Bronchial epithelial cell (primary cell): ENCODE data around the gene UHRF2. TPM values are rescaled to one million over a fixed set of nuclear protein-coding genes. Genes with fewer than 3 reads are reported as not detected.
A peak's percentile ranks its signal among the peaks of the same experiment; 100 is the strongest.
"Not testable (repeated sequence)": the region's sequence is repeated elsewhere in the genome, so short reads cannot be mapped to it uniquely, and the experiment has no call there.

Experiments
- DNase-seq: peaks from one replicate; pipeline ENCODE4 v3.0.0-alpha.2; 2010; ENCODE audit warnings: low read depth
- FAIRE-seq: peaks from 2 replicates; lab custom pipeline; 2011; peaks lifted over from hg19 to GRCh38; lab: Jason Lieb, UNC
- H3K27me3 ChIP-seq: 2 replicates; pipeline ENCODE4 v1.5.1; 2011; ENCODE audit warnings: low read length; ENCODE audit not compliant: control insufficient read depth, insufficient read depth
- H3K36me3 ChIP-seq: 2 replicates; pipeline ENCODE4 v1.5.1; 2011; ENCODE audit warnings: low read length; ENCODE audit not compliant: control insufficient read depth, insufficient read depth
- H3K4me3 ChIP-seq: 2 replicates; pipeline ENCODE4 v1.5.1; 2011; ENCODE audit warnings: mild to moderate bottlenecking, low read depth, low read length, control low read depth
- CTCF ChIP-seq: IDR thresholded peaks from 2 replicates; pipeline ENCODE4 v1.5.1; 2011; ENCODE audit warnings: mild to moderate bottlenecking, moderate library complexity, low read length, control low read depth, inconsistent platforms; ENCODE audit not compliant: insufficient read depth, severe bottlenecking
- total RNA-seq: library from RNA; depleted of rRNA; stranded (reverse); fragments of >200 nt; gene quantifications from 2 replicates; pipeline ENCODE4 v1.2.1, GENCODE V29; 2014

UHRF2 gene
- total RNA-seq, 1 donor from 2014 or later, result 49.5 TPM

- Histone ChIP-seq H3K27me3 (no peaks in the 10 kb centered on the region), H3K36me3 (no peaks in the 10 kb centered on the region)
Measured at GRCh38 chr9:6522263-6522662, 109.3 kb downstream of the UHRF2 start.

GRCh38 chr9:6525326-6526045 lies 112.5 kb downstream of the UHRF2 start:
- no peak for TF ChIP-seq CTCF
- no peak overlapping the region for H3K4me3 ChIP-seq
- H3K36me3 ChIP-seq, result no peaks in the 10 kb centered on the region
- no peak for FAIRE-seq
- H3K27me3 ChIP-seq, result no peaks in the 10 kb centered on the region
- DNase-seq, result no peak

More at GRCh38 chr9:6522263-6522662, 109.3 kb downstream of the UHRF2 start:
- no peak overlapping the region for H3K4me3 ChIP-seq
- no peak for TF ChIP-seq CTCF
- FAIRE-seq, result no peak
- no peak for DNase-seq

GRCh38 chr9:6535594-6535993 lies 122.6 kb downstream of the UHRF2 start:
- no peaks in the 10 kb centered on the region for H3K27me3 ChIP-seq
- H3K4me3 ChIP-seq, result no peak overlapping the region
- DNase-seq (no peak), FAIRE-seq (no peak)
- no peaks in the 10 kb centered on the region for H3K36me3 ChIP-seq
- no peak for TF ChIP-seq CTCF

- FAIRE-seq (no peak), DNase-seq (peak; percentile 63)
- no peaks in the 10 kb centered on the region for H3K27me3 ChIP-seq
- no peaks in the 10 kb centered on the region for H3K36me3 ChIP-seq
- TF ChIP-seq CTCF, result no peak
- H3K4me3 ChIP-seq, result no peak overlapping the region
Measured at GRCh38 chr9:6538666-6539071, 125.7 kb downstream of the UHRF2 start.

GRCh38 chr9:6542617-6543016 lies 129.6 kb downstream of the UHRF2 start:
- H3K27me3 ChIP-seq, FAIRE-seq, H3K36me3 ChIP-seq, DNase-seq, H3K4me3 ChIP-seq: not testable (repeated sequence)

- TF ChIP-seq CTCF, result no peak
- H3K36me3 ChIP-seq, result no peaks in the 10 kb centered on the region
- no peak overlapping the region for H3K4me3 ChIP-seq
- FAIRE-seq (no peak), DNase-seq (no peak)
- H3K27me3 ChIP-seq, result no peaks in the 10 kb centered on the region
Measured at GRCh38 chr9:6543204-6543603, 130.2 kb downstream of the UHRF2 start.
